HL-60 (cell line): ENCODE measurements around the gene DNAH1.
A peak's percentile ranks its signal among the peaks of the same experiment; 100 is the strongest.

Experiments
- DNase-seq, 2 experiments: peaks; one replicate each; pipeline ENCODE4 v3.0.0-alpha.2; 2010 to 2020; ENCODE audit warnings: low read depth in 1 of 2, low spot score in 1 of 2
- H3K27ac ChIP-seq: fragments of 250-450 bp; sonication (Bioruptor Pico); replicated peaks from 2 replicates; pipeline ENCODE4 v1.5.1; 2020; ENCODE audit warnings: mild to moderate bottlenecking, moderate library complexity
- H3K27me3 ChIP-seq: fragments of 250-450 bp; sonication (Bioruptor Pico); 2 replicates; pipeline ENCODE4 v1.5.1; 2021; ENCODE audit warnings: mild to moderate bottlenecking, moderate library complexity; ENCODE audit not compliant: insufficient read depth, poor library complexity, severe bottlenecking
- H3K4me3 ChIP-seq: replicated peaks from 2 replicates; pipeline ENCODE4 v1.5.1; 2011; ENCODE audit warnings: mild to moderate bottlenecking, control low read depth, low read length; ENCODE audit not compliant: insufficient read depth
- CTCF ChIP-seq: IDR thresholded peaks from one replicate; pipeline ENCODE4 v1.5.1; 2011; ENCODE audit warnings: low read length, control low read depth, inconsistent platforms; ENCODE audit not compliant: insufficient read depth
- GABPA ChIP-seq: IDR thresholded peaks from 2 replicates; pipeline ENCODE4 v1.6.1; 2012; ENCODE audit warnings: low read depth
- POLR2AphosphoS5 ChIP-seq: IDR thresholded peaks from 2 replicates; pipeline ENCODE4 v1.6.1; 2012; ENCODE audit warnings: low read depth
- REST ChIP-seq: IDR thresholded peaks from 2 replicates; pipeline ENCODE4 v1.6.1; 2012; ENCODE audit warnings: low read depth; ENCODE audit not compliant: insufficient replicate concordance
- SPI1 ChIP-seq: IDR thresholded peaks from 2 replicates; pipeline ENCODE4 v1.6.1; 2012; ENCODE audit warnings: low read depth, mild to moderate bottlenecking, borderline replicate concordance

Gene DNAH1

GRCh38 chr3:52277972-52278509 lies 38.1 kb upstream of the DNAH1 start:
- Histone ChIP-seq H3K27ac (peak overlapping the region; percentile 92), H3K27me3 (no peaks in the 10 kb centered on the region), H3K4me3 (peak overlapping the region; percentile 86)
- TF ChIP-seq REST (no peak), GABPA (no peak), CTCF (no peak), POLR2AphosphoS5 (no peak), SPI1 (no peak)
- peak in 1 of 2 experiments; percentile 62 for DNase-seq

GRCh38 chr3:52278510-52279069 lies 37.5 kb upstream of the DNAH1 start, which contains the start of gene WDR82:
Gene WDR82 (minus strand): TSS chr3:52278649. CDS start chr3:52278361, 288 bp downstream.
- no peaks in the 10 kb centered on the region for H3K27me3 ChIP-seq
- peak; percentile 90 to 96 for DNase-seq
- TF ChIP-seq REST (peak; percentile 70), POLR2AphosphoS5 (peak; percentile 96), GABPA (no peak), CTCF (peak; percentile 18), SPI1 (no peak)
- H3K4me3 ChIP-seq: peak within 1 kb of the TSS; percentile 86
- H3K27ac ChIP-seq: peak within 1 kb of the TSS; percentile 92

GRCh38 chr3:52279596-52279995 lies 36.5 kb upstream of the DNAH1 start:
- Histone ChIP-seq H3K27ac (peak overlapping the region; percentile 92), H3K4me3 (no peak overlapping the region; the same call in 1 of the 2 replicates)
- TF ChIP-seq CTCF (no peak), GABPA (no peak), REST (no peak), POLR2AphosphoS5 (no peak), SPI1 (no peak)

More at GRCh38 chr3:52279596-52279995, 36.5 kb upstream of the DNAH1 start:
- no peaks in the 10 kb centered on the region for H3K27me3 ChIP-seq
- DNase-seq: no peak
